ENCODE results near the gene CACHD1. TPM values are rescaled to one million over a fixed set of nuclear protein-coding genes. Genes with fewer than 3 reads are reported as not detected.

Gene CACHD1
- total and polyA plus RNA-seq, 9 of the 15 experiments (the other 6 are each of a cell fraction or from before 2014, with no cell fraction given): 0.07 TPM; not detected in 8

DNA sequence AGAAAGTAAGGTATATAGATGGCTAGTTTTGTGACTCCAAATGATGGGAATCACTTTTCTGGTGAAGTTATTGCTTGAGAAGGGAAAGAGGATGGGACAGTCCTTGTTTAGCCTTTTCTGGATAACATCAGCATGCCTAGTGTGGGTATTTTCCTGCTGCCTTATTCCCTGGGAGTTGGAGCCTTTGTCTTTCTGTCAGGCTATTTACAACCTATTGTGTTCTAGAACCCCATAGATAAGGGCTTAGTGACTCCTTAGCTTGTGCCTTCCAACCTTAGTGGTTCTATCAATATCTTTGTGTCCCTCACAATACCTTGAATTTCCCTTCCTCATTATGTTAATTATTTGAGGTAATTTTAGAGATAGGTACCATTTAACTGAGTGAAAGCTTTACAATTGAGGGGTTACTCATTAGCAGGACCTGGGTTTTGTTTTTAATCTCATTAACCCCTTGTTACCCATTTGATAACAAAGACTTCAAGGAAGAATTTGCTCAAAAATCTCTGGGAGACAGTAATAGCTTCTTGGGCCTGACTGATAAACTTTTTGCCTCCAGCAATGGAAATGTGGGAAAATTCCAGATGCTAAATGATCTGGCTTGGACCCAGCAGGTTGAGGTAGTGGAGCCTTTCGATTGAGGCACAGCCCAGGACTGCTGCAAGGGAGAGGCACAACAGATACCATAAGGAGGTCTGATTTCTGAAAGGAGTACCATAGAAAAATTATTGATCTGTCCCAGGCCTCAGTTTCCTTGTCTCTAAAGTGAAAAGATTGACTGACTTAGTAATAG is 49.0 kb downstream of the CACHD1 start (continued):
- TF ChIP-seq TFAM (CRISPR knock-in tag; conservative IDR thresholded peaks at IDR 0.05): no peak
- no peak for TF ChIP-seq DMBX1 (CRISPR knock-in tag; IDR thresholded peaks at IDR 0.05; ENCODE audit: borderline replicate concordance)
- TF ChIP-seq POLR2G (IDR thresholded peaks at IDR 0.05; ENCODE audit: low read depth, low read length): no peak
- no peak for TF ChIP-seq PTTG1 (tag; IDR thresholded peaks at IDR 0.05; ENCODE audit: low read depth)
- TF ChIP-seq, protein P1, sequence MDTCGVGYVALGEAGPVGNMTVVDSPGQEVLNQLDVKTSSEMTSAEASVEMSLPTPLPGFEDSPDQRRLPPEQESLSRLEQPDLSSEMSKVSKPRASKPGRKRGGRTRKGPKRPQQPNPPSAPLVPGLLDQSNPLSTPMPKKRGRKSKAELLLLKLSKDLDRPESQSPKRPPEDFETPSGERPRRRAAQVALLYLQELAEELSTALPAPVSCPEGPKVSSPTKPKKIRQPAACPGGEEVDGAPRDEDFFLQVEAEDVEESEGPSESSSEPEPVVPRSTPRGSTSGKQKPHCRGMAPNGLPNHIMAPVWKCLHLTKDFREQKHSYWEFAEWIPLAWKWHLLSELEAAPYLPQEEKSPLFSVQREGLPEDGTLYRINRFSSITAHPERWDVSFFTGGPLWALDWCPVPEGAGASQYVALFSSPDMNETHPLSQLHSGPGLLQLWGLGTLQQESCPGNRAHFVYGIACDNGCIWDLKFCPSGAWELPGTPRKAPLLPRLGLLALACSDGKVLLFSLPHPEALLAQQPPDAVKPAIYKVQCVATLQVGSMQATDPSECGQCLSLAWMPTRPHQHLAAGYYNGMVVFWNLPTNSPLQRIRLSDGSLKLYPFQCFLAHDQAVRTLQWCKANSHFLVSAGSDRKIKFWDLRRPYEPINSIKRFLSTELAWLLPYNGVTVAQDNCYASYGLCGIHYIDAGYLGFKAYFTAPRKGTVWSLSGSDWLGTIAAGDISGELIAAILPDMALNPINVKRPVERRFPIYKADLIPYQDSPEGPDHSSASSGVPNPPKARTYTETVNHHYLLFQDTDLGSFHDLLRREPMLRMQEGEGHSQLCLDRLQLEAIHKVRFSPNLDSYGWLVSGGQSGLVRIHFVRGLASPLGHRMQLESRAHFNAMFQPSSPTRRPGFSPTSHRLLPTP (IDR thresholded peaks at IDR 0.05; ENCODE audit: borderline replicate concordance, extremely low read depth, insufficient read length): no peak
- TF ChIP-seq MYNN (IDR thresholded peaks at IDR 0.05): no peak
- no peak for TF ChIP-seq MYNN (CRISPR knock-in tag; IDR thresholded peaks at IDR 0.05)
- TF ChIP-seq ETV1 (tag; conservative IDR thresholded peaks at IDR 0.05; ENCODE audit: low read depth): no peak
- TF ChIP-seq RBM25 (IDR thresholded peaks at IDR 0.05; ENCODE audit: low read depth, low read length, severe bottlenecking): no peak
- TF ChIP-seq ZNF133 (CRISPR knock-in tag; IDR thresholded peaks at IDR 0.05): no peak

Measured in K562 (cell line).